ENCODE results near the gene SNRK.

SNRK gene

GRCh38 chr3:43372007-43372740 lies 85.8 kb downstream of the SNRK start:
- no peak for DNase-seq (ENCODE audit: low read depth)

- DNase-seq (ENCODE audit: low read depth), result no peak
These were observed 86.6 kb downstream of the SNRK start for GRCh38 chr3:43372809-43373559.

GRCh38 chr3:43373560-43373928 lies 87.2 kb downstream of the SNRK start:
- no peak for DNase-seq (ENCODE audit: low read depth)

- peak; percentile 45 for DNase-seq (ENCODE audit: low read depth)
These were observed 92.0 kb downstream of the SNRK start for GRCh38 chr3:43378066-43378935.

GRCh38 chr3:43379343-43379742 lies 93.0 kb downstream of the SNRK start:
- no peak for DNase-seq (ENCODE audit: low read depth)

GRCh38 chr3:43388175-43388574 lies 101.8 kb downstream of the SNRK start:
- DNase-seq (ENCODE audit: low read depth), result no peak

GRCh38 chr3:43388915-43389314 lies 102.6 kb downstream of the SNRK start:
- DNase-seq (ENCODE audit: low read depth), result no peak

GRCh38 chr3:43389388-43390254 lies 103.3 kb downstream of the SNRK start:
- DNase-seq (ENCODE audit: low read depth), result peak; percentile 40

GRCh38 chr3:43390255-43390588 lies 103.9 kb downstream of the SNRK start:
- no peak for DNase-seq (ENCODE audit: low read depth)

- DNase-seq (ENCODE audit: low read depth), result no peak
These were observed 105.3 kb downstream of the SNRK start for GRCh38 chr3:43391621-43392020.

GRCh38 chr3:43394041-43394554 lies 107.8 kb downstream of the SNRK start:
- no peak for DNase-seq (ENCODE audit: low read depth)

GRCh38 chr3:43399034-43399433 lies 112.7 kb downstream of the SNRK start:
- no peak for DNase-seq (ENCODE audit: low read depth)

GRCh38 chr3:43400167-43400566 lies 113.8 kb downstream of the SNRK start:
- DNase-seq (ENCODE audit: low read depth), result no peak
